GM21526 (cell line): ENCODE data around the gene ENTHD1.
"Not testable (repeated sequence)": the region's sequence is repeated elsewhere in the genome, so short reads cannot be mapped to it uniquely, and the experiment has no call there.

ENCODE experiments used
- ATAC-seq: cut with Tn5 transposase; IDR thresholded peaks from one replicate; pipeline ENCODE4 v1.9.1; 2021; ENCODE audit warnings: moderate library complexity; ENCODE audit not compliant: unreplicated experiment, low FRiP score

Gene ENTHD1

DNA sequence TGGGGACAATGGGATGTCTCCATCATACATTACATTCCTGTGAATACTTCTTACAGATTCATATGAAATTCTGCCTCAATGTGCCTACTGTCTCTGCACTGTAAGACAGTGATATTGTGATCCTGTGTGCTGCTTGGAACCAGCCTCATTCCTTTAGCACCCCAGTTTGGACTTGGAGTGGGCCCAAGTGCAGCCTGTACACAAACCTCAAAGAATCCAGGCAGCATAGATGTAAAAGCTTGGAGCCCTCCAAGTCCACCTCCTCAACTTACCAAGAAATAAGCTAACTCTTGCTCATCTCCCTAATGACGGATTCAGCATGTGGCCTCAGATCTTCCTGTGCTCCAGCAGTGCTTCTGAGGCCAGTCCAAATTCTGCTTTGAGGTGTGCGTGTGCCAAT, 31.7 kb upstream of the ENTHD1 start:
- no peak for ATAC-seq

- ATAC-seq, result no peak
Measured at GRCh38 chr22:39924286-39924685, 30.7 kb upstream of the ENTHD1 start.

DNA sequence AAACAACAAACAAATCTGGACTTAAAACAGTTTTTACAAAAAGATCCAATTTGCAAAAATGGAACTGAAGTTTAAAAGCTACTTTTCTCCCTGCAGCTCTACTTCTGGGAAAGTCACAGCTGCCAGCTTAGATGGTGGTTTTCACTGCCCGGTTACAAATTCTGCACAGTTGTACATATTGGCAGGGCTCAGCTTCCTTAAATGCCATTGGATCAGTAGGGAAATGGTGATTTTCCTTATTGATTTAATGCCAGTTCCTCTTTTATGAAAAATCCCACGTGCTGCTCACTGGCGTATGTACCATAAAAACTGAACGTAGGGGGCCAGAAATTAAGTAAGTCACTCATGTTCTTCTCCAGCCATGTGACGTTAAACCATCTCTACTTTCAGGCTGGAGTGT, 30.1 kb upstream of the ENTHD1 start:
- ATAC-seq, result no peak

GRCh38 chr22:39920134-39920743, 26.7 kb upstream of the ENTHD1 start:
- no peak for ATAC-seq

- ATAC-seq, result no peak
Measured at GRCh38 chr22:39917776-39918495, 24.4 kb upstream of the ENTHD1 start.

GRCh38 chr22:39917197-39917643, 23.7 kb upstream of the ENTHD1 start:
- ATAC-seq, result no peak

DNA sequence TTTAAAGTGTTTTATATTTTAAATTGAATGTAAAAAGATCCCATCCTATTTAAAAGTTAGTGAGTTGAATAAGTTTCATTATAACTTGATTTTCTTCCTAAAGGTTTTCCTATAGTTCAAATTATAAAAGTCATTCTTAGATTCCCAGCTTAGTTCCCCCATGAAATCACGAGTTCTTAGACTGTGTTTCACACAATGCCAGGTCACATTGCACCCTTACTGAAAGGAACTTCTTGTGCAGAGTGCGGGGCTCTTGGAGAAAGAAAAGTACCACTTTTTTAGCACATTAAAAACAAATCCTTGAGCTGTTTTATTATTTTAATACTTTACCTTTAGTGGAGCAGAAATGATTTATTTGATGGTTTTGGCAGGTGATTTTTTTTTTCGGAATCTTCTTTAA, 22.9 kb upstream of the ENTHD1 start:
- no peak for ATAC-seq

GRCh38 chr22:39915295-39915726, 21.8 kb upstream of the ENTHD1 start:
- ATAC-seq, result no peak

- no peak for ATAC-seq
Measured at GRCh38 chr22:39914584-39914983, 21.0 kb upstream of the ENTHD1 start.

DNA sequence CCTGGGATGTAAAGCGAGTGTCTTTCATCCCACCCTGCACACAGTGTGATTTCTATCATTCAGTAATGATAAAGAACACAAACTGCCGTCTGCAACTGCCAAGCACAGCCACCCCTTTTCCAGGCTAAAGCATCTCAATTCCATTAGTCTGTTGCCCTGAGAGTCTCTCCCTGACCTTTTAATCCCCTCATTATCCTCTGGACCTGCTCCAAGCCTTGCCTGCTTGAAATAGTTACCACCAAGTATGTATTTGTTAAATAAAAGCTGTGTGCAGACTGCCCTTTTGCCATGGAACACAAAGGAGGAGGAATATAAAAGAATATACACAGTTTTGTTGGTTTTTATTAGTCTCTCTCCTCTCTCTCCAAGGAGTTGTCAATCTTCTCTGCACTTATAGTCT, 20.3 kb upstream of the ENTHD1 start:
- no peak for ATAC-seq

- ATAC-seq, result no peak
Measured at GRCh38 chr22:39913321-39913720, 19.8 kb upstream of the ENTHD1 start.

DNA sequence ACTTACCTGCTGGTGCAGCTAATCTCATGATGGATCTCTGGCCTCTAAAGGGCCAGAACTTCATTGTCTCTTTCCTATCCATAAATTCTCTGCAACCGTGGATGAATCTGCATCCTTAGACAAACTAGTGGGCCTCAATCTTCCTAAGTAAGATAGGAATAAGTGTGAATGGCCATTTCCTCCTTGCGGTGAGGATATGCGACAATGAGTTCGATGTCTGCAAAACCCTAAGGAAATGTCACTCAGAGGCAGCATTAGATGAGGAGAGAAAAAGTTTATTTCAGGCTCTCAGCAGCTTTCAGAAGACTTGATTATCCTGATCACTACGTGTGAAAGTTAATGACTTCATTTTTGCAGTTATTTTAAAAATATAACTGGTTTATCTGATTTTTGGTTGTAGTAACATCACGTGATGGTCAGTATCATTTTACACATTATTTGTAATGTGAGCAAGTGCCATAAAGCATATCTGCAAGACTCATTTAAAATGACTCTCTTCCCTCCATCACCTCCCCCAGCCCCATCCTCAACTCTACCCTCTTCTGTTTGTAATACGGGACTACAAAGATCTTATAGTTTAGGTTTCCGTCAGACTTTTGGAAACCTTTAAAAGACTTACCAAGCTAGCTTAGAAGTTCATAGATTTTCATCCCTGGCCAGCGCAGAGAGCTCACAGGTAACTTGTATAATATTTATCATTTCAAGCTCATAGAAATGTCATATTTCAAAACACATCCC, 17.5 kb upstream of the ENTHD1 start:
- no peak for ATAC-seq

- ATAC-seq, result no peak
Measured at GRCh38 chr22:39908737-39909136, 15.2 kb upstream of the ENTHD1 start.

DNA sequence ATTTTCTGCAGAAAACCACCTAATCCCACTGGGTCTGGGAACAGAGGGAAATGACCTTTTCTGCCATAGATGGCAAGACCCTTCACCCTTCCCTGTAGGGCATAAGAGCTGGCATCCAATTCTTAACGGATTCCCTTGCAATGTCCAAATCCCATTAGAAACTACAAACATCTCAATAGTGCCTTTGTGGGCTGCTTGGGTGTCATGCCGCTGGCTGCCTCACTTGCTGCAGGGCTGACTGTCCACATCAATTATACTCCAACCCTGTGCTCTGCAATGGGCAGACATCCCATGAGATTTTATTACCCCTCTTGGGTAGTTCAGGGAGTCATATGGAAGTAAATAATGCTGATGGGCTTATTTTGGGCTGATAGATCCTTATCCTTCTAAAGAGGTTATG, 14.6 kb upstream of the ENTHD1 start:
- no peak for ATAC-seq

DNA sequence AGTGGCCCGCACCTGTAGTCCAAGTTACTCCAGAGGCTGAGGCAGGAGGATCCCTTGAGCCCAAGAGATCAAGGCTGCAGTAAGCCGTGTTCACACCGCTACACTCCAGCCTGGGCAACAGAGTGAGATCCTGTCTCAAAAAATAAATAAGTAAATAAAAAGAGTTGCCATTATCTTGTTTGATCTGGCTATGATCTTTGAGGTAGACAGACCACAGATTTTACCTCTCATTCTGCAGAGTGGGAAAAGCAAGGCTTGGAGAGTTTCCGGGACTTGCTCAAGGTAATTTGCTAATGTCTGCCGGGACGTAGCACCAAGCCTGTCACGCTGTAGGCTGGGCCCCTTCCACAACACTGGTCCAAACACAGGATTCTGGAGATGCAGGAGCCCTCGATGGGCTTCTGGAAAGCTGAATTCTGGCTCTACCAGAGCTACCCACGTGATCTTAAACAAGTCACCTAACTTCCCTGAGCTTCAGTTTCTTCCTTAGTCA, 14.1 kb upstream of the ENTHD1 start:
- no peak for ATAC-seq

- ATAC-seq, result no peak
Measured at GRCh38 chr22:39907047-39907446, 13.5 kb upstream of the ENTHD1 start.

- ATAC-seq, result no peak
Measured at GRCh38 chr22:39906207-39906606, 12.6 kb upstream of the ENTHD1 start.

GRCh38 chr22:39905687-39906086, 12.1 kb upstream of the ENTHD1 start:
- no peak for ATAC-seq

DNA sequence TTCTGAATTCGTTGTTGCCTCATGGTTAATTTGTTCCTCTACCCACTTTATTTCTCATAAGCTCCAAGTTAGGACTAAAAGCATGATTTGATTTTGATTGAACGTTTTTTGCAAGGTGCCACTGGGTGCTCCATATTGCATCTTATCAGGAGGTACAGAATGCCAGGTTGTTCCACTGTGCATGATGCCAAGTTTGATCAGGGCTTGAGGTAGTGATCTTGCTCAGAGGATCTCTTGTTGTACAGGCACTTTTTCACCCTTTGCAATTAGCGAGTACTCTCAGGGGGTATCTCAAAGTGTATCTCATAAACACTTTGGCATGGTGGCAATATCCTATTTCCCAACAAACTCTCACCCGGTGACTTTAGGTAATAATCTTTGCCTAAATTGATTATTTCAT, 11.3 kb upstream of the ENTHD1 start:
- no peak for ATAC-seq

GRCh38 chr22:39904024-39904423, 10.5 kb upstream of the ENTHD1 start:
- ATAC-seq, result not testable (repeated sequence)

DNA sequence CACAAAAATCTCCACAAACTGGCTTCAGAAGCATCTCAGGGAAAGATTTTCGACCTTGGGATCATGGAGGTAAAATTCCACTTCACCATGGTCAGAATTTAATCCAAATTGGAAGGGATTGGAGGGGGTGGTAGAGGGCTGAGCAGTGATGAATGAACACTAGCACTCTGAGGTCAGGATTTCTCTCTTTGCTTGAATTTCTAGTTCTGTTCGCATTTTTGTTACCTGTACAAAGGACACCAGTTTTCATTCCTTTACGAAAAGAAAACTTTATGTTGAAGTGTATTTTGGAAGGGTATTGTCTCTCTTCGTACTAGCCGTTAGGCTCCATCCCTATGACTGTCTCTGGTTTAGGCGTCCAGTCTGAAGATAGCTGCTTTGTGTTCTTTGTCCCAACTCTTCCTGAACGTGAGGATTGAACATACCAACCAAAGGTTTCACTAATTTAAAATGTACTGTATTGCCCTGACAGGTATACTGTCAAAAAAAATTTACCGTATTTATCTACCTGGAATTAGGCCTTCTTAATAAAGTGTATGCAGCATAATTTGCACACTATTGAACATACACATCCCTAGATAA, 8.1 kb upstream of the ENTHD1 start:
- ATAC-seq, result no peak
